OCI-LY7 (cell line): Measurements from ENCODE around the gene NKG7.

Experiments used
- CTCF ChIP-seq: fragments of 200-600 bp; sonication (generic); conservative IDR thresholded peaks from 2 replicates; pipeline ENCODE4 v1.5.1; 2014; ENCODE audit warnings: mild to moderate bottlenecking, antibody characterized with exemption, low read length, moderate library complexity, mixed read lengths
- EZH2phosphoT487 ChIP-seq: fragments of 200-600 bp; sonication (generic); IDR thresholded peaks from 2 replicates; pipeline ENCODE4 v1.6.1; 2018; ENCODE audit warnings: low read depth, borderline replicate concordance, mild to moderate bottlenecking, mixed run types, antibody characterized with exemption, low read length, moderate library complexity, mixed read lengths

- no peak for TF ChIP-seq CTCF
- TF ChIP-seq EZH2phosphoT487, result no peak
Observed at GRCh38 chr19:51417107-51417809, 44.8 kb upstream of the NKG7 start, which contains the start of gene SIGLEC10.
